Measurements from ENCODE around the gene MAP3K14. TPM values are rescaled to one million over a fixed set of nuclear protein-coding genes. Genes with fewer than 3 reads are reported as not detected.

The MAP3K14 gene
- total RNA-seq, 1 donor from 2014 or later, result 1.6 TPM

DNA sequence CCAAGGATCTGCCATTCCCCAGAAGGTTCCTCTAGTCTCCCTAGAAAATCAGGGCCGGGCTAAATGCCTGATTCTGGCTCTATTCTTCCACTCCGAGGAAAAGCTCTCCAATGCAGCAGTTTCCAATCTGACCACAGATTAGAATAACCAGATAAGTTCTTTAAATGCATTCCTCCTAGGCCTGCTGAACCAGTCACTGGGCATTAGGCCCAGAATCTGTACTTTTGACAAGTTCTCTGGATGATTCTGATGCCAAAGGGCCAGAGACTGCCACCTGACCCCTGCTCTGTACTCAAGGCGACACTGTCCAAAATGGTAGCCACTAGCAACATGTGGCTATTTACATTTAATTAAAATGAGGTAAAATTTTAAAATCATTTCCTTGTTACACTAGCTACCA, 22.3 kb downstream of the MAP3K14 start:
- Histone ChIP-seq H3K27ac (ENCODE audit: low read depth, low read length) (peak overlapping the region; percentile 86), H3K4me1 (ENCODE audit: control insufficient read depth in 3 of 3, insufficient read depth in 3 of 3, low read length in 3 of 3) (peaks cover 88 to 93% (median 90%) of the 10 kb centered on the region in 3 donors), H3K4me3 (ENCODE audit: low read length in 3 of 3) (peak overlapping the region in 1 of 3 donors; percentile 38), H3K36me3 (ENCODE audit: control insufficient read depth in 3 of 3, insufficient read depth in 3 of 3, low read length in 3 of 3) (peaks cover 8 to 9% (median 8%) of the 10 kb centered on the region in 3 donors), H3K9ac (ENCODE audit: low read depth in 1 of 3, low read length in 3 of 3) (peak overlapping the region in 1 of 3 donors; percentile 72), H3K27me3 (ENCODE audit: control insufficient read depth in 3 of 3, insufficient read depth in 3 of 3, low read length in 3 of 3) (no peaks in the 10 kb centered on the region), H3K9me3 (ENCODE audit: control insufficient read depth in 3 of 3, low read length in 3 of 3) (no peaks in the 10 kb centered on the region)

DNA sequence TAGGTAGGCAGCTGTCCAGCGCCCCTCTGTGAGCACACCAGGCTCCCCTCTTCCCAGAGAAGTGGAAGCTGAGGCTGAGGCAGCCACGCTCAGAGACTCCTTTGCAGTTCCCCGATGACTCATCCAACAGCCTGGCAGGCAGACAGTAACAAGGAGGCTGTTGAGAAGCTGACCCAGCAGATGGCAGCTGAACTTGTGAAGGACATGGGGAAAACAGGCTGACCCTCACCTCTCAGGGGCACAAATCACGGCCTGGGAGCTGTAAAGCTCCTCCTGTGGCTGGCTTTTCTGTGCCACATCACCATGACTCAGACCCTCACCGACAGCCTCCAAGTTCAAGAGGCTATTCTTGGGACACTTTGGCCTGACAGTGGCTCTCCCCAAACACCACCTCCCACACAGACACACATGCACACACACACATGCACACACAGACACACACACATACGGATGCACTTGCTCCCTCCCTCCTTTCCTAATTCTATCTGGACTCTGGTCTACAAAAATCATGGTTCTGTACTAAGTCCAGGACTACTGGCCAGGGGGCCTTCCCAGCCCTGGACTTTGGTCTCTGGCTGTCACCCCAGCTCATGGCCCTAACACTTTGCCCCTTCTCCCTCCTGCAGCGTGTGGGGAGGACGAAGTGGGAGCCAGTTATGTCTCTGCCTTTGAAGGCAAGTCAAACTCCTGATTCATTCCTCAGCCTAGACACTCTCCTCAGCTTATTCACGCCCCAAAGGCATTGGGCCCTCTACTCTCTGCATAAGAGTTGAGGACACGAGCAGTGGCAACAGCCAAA, 23.2 kb downstream of the MAP3K14 start:
- Histone ChIP-seq H3K9me3 (ENCODE audit: control insufficient read depth in 3 of 3, low read length in 3 of 3) (no peaks in the 10 kb centered on the region), H3K36me3 (ENCODE audit: control insufficient read depth in 3 of 3, insufficient read depth in 3 of 3, low read length in 3 of 3) (peaks cover 7 to 9% (median 8%) of the 10 kb centered on the region in 3 donors), H3K27ac (ENCODE audit: low read depth, low read length) (peak overlapping the region; percentile 86), H3K9ac (ENCODE audit: low read depth in 1 of 3, low read length in 3 of 3) (peak overlapping the region; percentile 52 to 72 (median 52)), H3K27me3 (ENCODE audit: control insufficient read depth in 3 of 3, insufficient read depth in 3 of 3, low read length in 3 of 3) (no peaks in the 10 kb centered on the region), H3K4me1 (ENCODE audit: control insufficient read depth in 3 of 3, insufficient read depth in 3 of 3, low read length in 3 of 3) (peaks cover 90 to 93% (median 91%) of the 10 kb centered on the region in 3 donors), H3K4me3 (ENCODE audit: low read length in 3 of 3) (peak overlapping the region; percentile 20 to 38 (median 31))

DNA sequence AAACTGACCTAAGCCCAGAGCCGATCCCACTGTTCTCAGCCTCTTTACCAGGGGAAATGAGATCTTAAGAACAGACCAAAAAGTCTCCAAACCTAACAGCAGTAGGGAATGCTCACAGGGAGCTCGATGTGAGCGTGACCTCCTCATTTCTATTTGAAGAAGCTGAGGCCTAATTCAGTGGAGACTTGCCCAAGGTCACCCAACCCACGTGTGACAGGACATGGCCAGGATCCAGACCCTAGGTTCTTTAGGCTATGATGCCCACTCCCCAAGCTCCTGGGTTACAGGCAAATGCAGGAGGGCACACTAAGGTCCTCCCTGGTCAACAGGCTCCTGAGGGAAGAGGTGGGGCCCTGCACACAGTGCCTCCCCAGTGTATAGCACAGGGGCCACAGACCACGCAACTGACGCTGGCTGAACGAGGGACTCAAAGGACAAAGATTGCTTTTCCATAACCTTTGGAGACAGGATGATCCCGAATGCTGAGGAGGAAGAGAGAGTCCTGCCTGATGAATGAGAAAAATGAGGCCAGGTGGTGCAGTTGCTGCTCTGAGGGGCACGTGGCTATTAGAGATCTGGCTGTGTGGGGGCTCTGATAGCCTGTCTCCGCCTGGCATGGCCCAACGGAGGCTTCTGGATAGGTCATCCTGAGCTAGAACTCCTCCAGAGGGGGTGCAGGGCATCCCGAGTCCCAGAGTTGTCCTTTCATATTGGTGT, 24.0 kb downstream of the MAP3K14 start:
- Histone ChIP-seq H3K36me3 (ENCODE audit: control insufficient read depth in 3 of 3, insufficient read depth in 3 of 3, low read length in 3 of 3) (peaks cover 7 to 9% (median 8%) of the 10 kb centered on the region in 3 donors), H3K27ac (ENCODE audit: low read depth, low read length) (peak overlapping the region; percentile 86), H3K4me3 (ENCODE audit: low read length in 3 of 3) (peak overlapping the region in 2 of 3 donors; percentile 25 to 31), H3K4me1 (ENCODE audit: control insufficient read depth in 3 of 3, insufficient read depth in 3 of 3, low read length in 3 of 3) (peaks cover 95 to 96% (median 95%) of the 10 kb centered on the region in 3 donors), H3K9ac (ENCODE audit: low read depth in 1 of 3, low read length in 3 of 3) (peak overlapping the region; percentile 14 to 72 (median 41)), H3K9me3 (ENCODE audit: control insufficient read depth in 3 of 3, low read length in 3 of 3) (no peaks in the 10 kb centered on the region), H3K27me3 (ENCODE audit: control insufficient read depth in 3 of 3, insufficient read depth in 3 of 3, low read length in 3 of 3) (no peaks in the 10 kb centered on the region)

DNA sequence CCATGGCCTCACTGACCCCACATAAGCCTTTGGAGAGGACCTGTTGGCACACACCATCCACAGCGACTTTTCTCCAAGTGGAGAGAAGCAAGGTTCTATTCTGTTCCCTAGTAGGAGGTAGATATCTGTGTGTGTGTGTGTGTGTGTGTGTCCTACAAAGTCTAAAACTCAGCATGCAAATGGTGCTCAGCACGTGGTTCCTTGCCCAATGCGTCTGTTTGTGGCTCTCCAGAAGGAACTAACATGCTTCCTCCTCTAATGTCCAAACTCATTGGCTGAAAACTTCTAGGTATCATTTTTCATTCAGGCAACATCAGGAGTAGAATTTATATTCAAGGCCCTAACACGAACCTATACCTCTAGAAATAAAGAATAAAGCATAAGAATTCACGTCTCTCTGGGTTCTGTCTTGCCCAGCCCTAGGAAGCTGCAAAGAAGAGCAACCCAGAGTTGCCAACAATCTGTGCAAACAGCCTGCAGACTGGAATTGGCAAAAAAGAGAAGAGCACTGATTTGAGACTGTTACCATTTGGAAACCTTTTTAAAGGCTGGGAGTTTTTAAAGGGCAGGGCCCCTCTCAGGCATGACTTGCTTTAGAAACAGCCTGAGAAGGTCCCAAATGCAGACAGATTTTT, 25.5 kb downstream of the MAP3K14 start:
- peaks cover 91 to 94% (median 93%) of the 10 kb centered on the region in 3 donors for H3K4me1 ChIP-seq (ENCODE audit: control insufficient read depth in 3 of 3, insufficient read depth in 3 of 3, low read length in 3 of 3)
- no peaks in the 10 kb centered on the region for H3K9me3 ChIP-seq (ENCODE audit: control insufficient read depth in 3 of 3, low read length in 3 of 3)
- peak overlapping the region in 1 of 3 donors; percentile 55 for H3K9ac ChIP-seq (ENCODE audit: low read depth in 1 of 3, low read length in 3 of 3)
- no peak overlapping the region for H3K4me3 ChIP-seq (ENCODE audit: low read length in 3 of 3)
- peaks cover 14 to 20% (median 15%) of the 10 kb centered on the region in 3 donors for H3K36me3 ChIP-seq (ENCODE audit: control insufficient read depth in 3 of 3, insufficient read depth in 3 of 3, low read length in 3 of 3)
- H3K27ac ChIP-seq (ENCODE audit: low read depth, low read length), result peak overlapping the region; percentile 86
- no peaks in the 10 kb centered on the region for H3K27me3 ChIP-seq (ENCODE audit: control insufficient read depth in 3 of 3, insufficient read depth in 3 of 3, low read length in 3 of 3)

DNA sequence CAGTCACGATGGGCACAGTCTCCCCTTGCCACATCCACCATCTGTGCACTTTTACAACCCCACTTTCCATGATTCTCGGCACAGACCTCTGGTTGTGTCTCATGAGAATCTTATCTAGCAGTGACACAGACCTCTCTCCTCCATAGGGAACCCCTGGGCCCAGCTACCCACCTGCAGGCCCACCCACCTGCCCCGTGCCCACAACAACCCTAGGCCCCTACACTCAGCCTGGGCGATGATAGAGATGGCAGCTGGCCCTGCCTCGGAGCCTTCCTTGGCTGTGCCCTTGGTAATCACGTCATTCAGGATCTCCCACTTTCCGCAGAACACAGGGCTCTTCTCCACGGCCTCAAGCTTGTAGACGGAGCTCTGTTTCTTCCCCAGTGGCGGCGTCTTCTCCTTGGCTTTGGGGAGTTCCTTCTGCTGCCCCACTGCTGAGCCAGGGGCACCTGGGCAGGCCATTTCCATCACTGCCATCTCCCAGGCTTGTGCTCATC, 26.5 kb downstream of the MAP3K14 start:
- peaks cover 15 to 24% (median 17%) of the 10 kb centered on the region in 3 donors for H3K36me3 ChIP-seq (ENCODE audit: control insufficient read depth in 3 of 3, insufficient read depth in 3 of 3, low read length in 3 of 3)
- peak overlapping the region in 1 of 3 donors; percentile 22 for H3K4me3 ChIP-seq (ENCODE audit: low read length in 3 of 3)
- H3K4me1 ChIP-seq (ENCODE audit: control insufficient read depth in 3 of 3, insufficient read depth in 3 of 3, low read length in 3 of 3), result peaks cover 82 to 88% (median 87%) of the 10 kb centered on the region in 3 donors
- H3K9ac ChIP-seq (ENCODE audit: low read depth in 1 of 3, low read length in 3 of 3), result peak overlapping the region in 1 of 3 donors; percentile 3
- no peaks in the 10 kb centered on the region for H3K27me3 ChIP-seq (ENCODE audit: control insufficient read depth in 3 of 3, insufficient read depth in 3 of 3, low read length in 3 of 3)
- peak overlapping the region; percentile 86 for H3K27ac ChIP-seq (ENCODE audit: low read depth, low read length)
- no peaks in the 10 kb centered on the region for H3K9me3 ChIP-seq (ENCODE audit: control insufficient read depth in 3 of 3, low read length in 3 of 3)

DNA sequence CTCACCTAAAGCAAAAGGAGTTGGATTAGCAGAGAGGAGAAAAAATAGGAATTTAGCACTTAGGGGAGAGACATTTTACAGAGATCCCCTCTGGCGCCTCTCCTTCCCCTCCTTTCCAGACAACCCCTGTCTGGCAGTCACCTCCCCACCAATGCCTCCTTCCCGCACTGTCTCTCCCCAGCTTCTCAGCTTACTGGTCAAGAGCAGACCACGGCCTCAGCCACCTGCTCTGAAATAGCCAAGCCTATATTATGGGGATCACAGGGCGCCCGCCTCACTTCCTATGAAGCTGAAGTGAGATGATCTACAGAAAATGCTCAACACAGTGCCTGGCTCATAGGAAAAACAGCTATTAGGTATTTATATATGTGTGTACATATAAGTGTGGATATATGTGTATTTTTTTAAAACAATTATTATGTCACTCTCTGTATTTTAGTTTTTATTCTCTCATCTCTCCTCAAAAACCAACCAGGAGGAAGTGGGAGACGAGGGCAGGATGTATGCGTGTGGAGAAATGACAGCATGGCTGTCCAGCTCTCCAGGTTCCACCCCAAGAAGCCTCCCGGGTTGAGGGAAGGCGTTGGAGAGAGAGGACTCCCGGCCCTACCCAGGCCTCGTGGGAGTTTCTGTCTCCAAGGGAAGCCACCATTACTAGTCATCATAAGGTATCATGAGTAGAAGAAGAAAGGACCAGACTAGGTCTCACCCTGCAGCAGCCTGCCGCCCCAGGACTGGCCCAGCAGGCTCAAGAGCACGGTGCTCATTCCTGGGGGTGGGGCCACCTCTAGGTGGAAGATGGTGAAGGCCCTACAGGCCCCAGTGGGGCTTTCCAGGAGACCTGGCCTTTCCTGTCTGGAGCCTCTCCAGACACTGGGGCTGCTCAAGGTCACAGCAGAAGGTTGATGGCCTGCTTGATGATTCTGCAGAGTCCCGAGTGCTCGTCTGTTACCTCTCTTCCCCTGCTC, 27.2 kb downstream of the MAP3K14 start:
- Histone ChIP-seq H3K27ac (ENCODE audit: low read depth, low read length) (peak overlapping the region; percentile 86), H3K36me3 (ENCODE audit: control insufficient read depth in 3 of 3, insufficient read depth in 3 of 3, low read length in 3 of 3) (peaks cover 15 to 24% (median 20%) of the 10 kb centered on the region in 3 donors)

DNA sequence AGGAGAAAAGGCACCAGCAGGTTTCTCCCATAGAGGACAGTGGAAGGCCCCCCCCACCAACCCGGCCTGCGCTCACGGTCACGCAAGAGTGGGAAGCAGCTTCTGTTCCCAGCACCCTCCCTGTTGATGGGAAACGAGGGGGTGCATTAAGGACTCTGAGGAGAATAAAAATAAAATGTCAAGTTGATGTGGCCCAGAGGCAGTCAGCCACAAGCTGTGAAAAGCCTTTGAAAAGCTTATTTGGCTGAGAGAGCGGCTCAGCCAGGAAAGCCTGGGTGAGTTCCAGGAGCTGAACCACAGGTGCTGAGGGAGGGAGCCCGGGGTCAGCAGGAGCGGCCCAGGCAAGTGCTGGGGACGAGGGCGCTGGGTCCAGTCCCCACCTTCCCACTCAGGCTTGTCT, 28.0 kb downstream of the MAP3K14 start:
- Histone ChIP-seq H3K27me3 (ENCODE audit: control insufficient read depth in 3 of 3, insufficient read depth in 3 of 3, low read length in 3 of 3) (no peaks in the 10 kb centered on the region), H3K36me3 (ENCODE audit: control insufficient read depth in 3 of 3, insufficient read depth in 3 of 3, low read length in 3 of 3) (peaks cover 15 to 31% (median 27%) of the 10 kb centered on the region in 3 donors), H3K4me3 (ENCODE audit: low read length in 3 of 3) (peak overlapping the region in 1 of 3 donors; percentile 32), H3K9me3 (ENCODE audit: control insufficient read depth in 3 of 3, low read length in 3 of 3) (no peaks in the 10 kb centered on the region), H3K4me1 (ENCODE audit: control insufficient read depth in 3 of 3, insufficient read depth in 3 of 3, low read length in 3 of 3) (peaks cover 82 to 88% (median 87%) of the 10 kb centered on the region in 3 donors), H3K27ac (ENCODE audit: low read depth, low read length) (peak overlapping the region; percentile 86), H3K9ac (ENCODE audit: low read depth in 1 of 3, low read length in 3 of 3) (peak overlapping the region; percentile 38 to 72 (median 65))

More for the DNA sequence above, 27.2 kb downstream of the MAP3K14 start:
- no peak overlapping the region for H3K4me3 ChIP-seq (ENCODE audit: low read length in 3 of 3)
- peak overlapping the region; percentile 57 to 72 (median 65) for H3K9ac ChIP-seq (ENCODE audit: low read depth in 1 of 3, low read length in 3 of 3)
- peaks cover 82 to 88% (median 87%) of the 10 kb centered on the region in 3 donors for H3K4me1 ChIP-seq (ENCODE audit: control insufficient read depth in 3 of 3, insufficient read depth in 3 of 3, low read length in 3 of 3)
- H3K27me3 ChIP-seq (ENCODE audit: control insufficient read depth in 3 of 3, insufficient read depth in 3 of 3, low read length in 3 of 3), result no peaks in the 10 kb centered on the region
- no peaks in the 10 kb centered on the region for H3K9me3 ChIP-seq (ENCODE audit: control insufficient read depth in 3 of 3, low read length in 3 of 3)

DNA sequence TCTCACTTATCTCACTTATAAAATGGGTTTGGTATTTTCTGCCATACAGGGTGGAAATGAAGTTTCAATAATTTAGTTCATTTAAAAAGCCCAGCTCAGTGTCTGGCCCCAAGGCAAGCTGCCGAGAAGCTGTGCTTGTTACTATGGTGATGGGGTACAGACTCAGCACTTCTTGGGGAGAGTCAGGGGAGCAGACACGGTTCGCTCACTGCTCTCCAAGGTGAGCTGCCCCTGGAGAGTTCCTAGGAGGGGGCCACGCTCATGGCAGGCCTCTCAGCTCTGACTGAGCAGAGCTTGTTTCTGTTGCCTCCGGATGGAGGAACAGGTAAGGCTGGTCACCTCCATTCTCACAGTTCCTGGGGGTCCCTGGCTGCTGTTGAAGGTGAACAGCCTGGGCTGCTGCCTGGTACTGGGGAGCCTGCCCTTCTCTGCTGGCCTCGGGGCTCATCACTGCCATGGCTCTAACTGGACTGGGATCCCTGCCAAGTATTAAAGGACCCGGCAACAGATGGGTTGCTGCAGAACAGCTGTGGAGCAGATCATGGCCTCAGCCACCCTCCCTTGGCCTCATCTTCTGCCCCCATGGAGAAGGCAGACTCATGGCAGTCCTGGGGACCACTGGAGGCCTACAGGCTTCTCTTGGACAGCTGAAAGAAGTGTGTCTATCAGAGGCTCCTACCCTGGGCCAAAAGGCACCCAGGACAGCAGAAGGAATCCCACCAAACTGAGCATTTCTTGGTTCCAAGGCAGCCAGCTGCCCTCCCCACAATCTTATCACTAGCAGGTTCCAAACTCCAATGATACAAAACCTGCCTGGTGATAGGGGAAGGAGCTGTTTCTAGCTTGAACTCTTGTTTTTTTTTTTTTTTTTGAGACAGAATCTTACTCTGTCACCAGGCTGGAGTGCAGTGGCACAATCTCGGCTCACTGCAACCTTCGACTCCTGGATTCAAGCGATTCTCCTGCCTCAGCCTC, 29.0 kb downstream of the MAP3K14 start:
- Histone ChIP-seq H3K27ac (ENCODE audit: low read depth, low read length) (peak overlapping the region; percentile 86), H3K4me1 (ENCODE audit: control insufficient read depth in 3 of 3, insufficient read depth in 3 of 3, low read length in 3 of 3) (peaks cover 82 to 88% (median 87%) of the 10 kb centered on the region in 3 donors), H3K9me3 (ENCODE audit: control insufficient read depth in 3 of 3, low read length in 3 of 3) (no peaks in the 10 kb centered on the region), H3K9ac (ENCODE audit: low read depth in 1 of 3, low read length in 3 of 3) (peak overlapping the region in 1 of 3 donors; percentile 72), H3K27me3 (ENCODE audit: control insufficient read depth in 3 of 3, insufficient read depth in 3 of 3, low read length in 3 of 3) (no peaks in the 10 kb centered on the region), H3K36me3 (ENCODE audit: control insufficient read depth in 3 of 3, insufficient read depth in 3 of 3, low read length in 3 of 3) (peaks cover 20 to 41% (median 35%) of the 10 kb centered on the region in 3 donors), H3K4me3 (ENCODE audit: low read length in 3 of 3) (no peak overlapping the region)

Measured in skeletal muscle tissue (tissue), 4 donors.